Ovary (tissue), 9 donors: ENCODE results near the gene CACNA2D3. TPM values are rescaled to one million over a fixed set of nuclear protein-coding genes. Genes with fewer than 3 reads are reported as not detected.

Experiments
- DNase-seq, 5 donors: peaks; one replicate each; pipeline ENCODE4 v3.0.0-alpha.2; 2019 to 2020
- H3K27ac ChIP-seq, 2 donors: fragments of 200-600 bp; one replicate each; pipeline versions ENCODE4 v1.5.1 to v1.8.0; 2019 to 2022
- H3K27me3 ChIP-seq: fragments of 200-600 bp; one replicate; pipeline ENCODE4 v1.8.0; 2022
- H3K36me3 ChIP-seq: fragments of 200-600 bp; sonication (generic); one replicate; pipeline ENCODE4 v1.5.1; 2019
- H3K4me1 ChIP-seq: one replicate; pipeline ENCODE4 v1.8.1; 2013; ENCODE audit warnings: mild to moderate bottlenecking, moderate library complexity; ENCODE audit not compliant: insufficient read depth
- H3K4me3 ChIP-seq: fragments of 200-600 bp; sonication (generic); one replicate; pipeline ENCODE4 v1.5.1; 2017
- H3K9me3 ChIP-seq, 2 donors: fragments of 200-600 bp in 1 of 2; sonication (generic) in 1 of 2; one replicate each; pipeline versions ENCODE4 v1.5.1 to v1.8.1; 2013 to 2019; ENCODE audit warnings: mild to moderate bottlenecking in 1 of 2, moderate library complexity in 1 of 2
- CTCF ChIP-seq, 3 donors: fragments of 450-650 bp in 2 of 3; fragments of 200-600 bp in 1 of 3; IDR thresholded peaks; one replicate each; pipeline versions ENCODE4 v1.5.1 to v1.8.0; 2016 to 2022; ENCODE audit warnings: antibody characterized with exemption in 3 of 3, mild to moderate bottlenecking in 1 of 3
- EP300 ChIP-seq: sonication (generic); formaldehyde crosslinking; IDR thresholded peaks from one replicate; pipeline ENCODE4 v1.6.1; 2017; ENCODE audit warnings: antibody characterized with exemption
- POLR2A ChIP-seq: fragments of 450-650 bp; IDR thresholded peaks from one replicate; pipeline ENCODE4 v1.6.1; 2017; ENCODE audit warnings: antibody characterized with exemption, mild to moderate bottlenecking, moderate library complexity
- WGBS, 3 donors: extraction: QIAGEN DNeasy Blood & Tissue Kit in 1 of 3; methylation state at CpG; one replicate each; pipeline versions ENCODE4 v1.1.5 to v1.1.7; 2013 to 2017; 5-methylcytosine and 5-hydroxymethylcytosine counted together
- intact Hi-C, 4 donors: fragments of 100-400 bp; cut with DNase I; formaldehyde crosslinking; loops; one replicate each; pipeline versions ENCODE4 v1.11.0 to v1.15.1; 2022 to 2023
- polyA plus RNA-seq, 2 donors: library from polyadenylated mRNA; stranded (reverse); fragments of 200-250 nt in 1 of 2; fragments of 350-450 nt in 1 of 2; fragmentation: Illumina TruSeq in 1 of 2; extraction: RNeasy Lipid Tissue Mini Kit (QIAGEN cat#74804) in 1 of 2; gene quantifications; one replicate each; pipeline ENCODE4 v1.2.3, GENCODE V29; 2013 to 2014
- total RNA-seq, 7 donors: library from RNA; depleted of rRNA in 2 of 7; stranded (reverse); fragments of >200 nt in 2 of 7; fragmentation: NEBNext Ultra II Directional in 3 of 7; extraction: Animal tissue kit (Norgen Biotek cat#: 25700) in 3 of 7; gene quantifications; one replicate each; pipeline versions ENCODE4 v1.1.0 to v1.2.4, GENCODE V29; 2016 to 2023
- donor health status: DM: no; HTN: no; CAD: no; lungs with moderate emphysema.
- donor health status: DM: no; HTN: no; CAD: no.
- donor health status: Bipolar disorder and iron deficiency.
- donor health status: DM: yes; HTN: yes; CAD: no.
- donor health status: DM: no; HTN: no; CAD: no.
- donor health status: DM: yes; HTN: yes; CAD: no.

CACNA2D3 gene
- total and polyA plus RNA-seq, 9 donors = 2.0 to 10.1 (median 4.7) TPM

DNA sequence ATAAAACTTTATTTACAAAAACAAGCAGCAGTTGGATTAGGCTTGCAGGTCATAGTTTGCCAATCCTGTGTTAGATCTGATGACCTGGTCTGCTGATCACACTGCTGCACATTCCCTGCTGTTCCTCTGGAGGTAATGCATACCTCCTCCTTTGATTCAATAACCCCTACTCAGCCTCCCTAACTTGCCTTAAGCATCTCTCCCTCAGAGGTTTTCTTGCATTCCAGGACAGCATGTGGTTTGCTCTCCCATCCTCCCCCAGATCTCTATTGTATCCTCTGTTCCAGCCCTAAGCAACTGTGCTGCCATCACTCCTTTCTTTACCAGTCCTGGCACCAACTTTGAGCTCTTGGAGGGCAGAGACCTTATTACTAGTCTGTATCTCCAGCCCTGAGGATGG lies 63.4 kb downstream of the CACNA2D3 start:
- Histone ChIP-seq H3K27me3 (no peaks in the 10 kb centered on the region), H3K4me3 (no peak overlapping the region), H3K4me1 (no peaks in the 10 kb centered on the region), H3K27ac (no peak overlapping the region), H3K9me3 (no peaks in the 10 kb centered on the region), H3K36me3 (no peaks in the 10 kb centered on the region)
- intact Hi-C loops = no loop called here
- DNase-seq = no peak
- TF ChIP-seq CTCF (IDR thresholded peaks at IDR 0.05) = no peak
- TF ChIP-seq POLR2A = no peak
- TF ChIP-seq EP300 = no peak

DNA sequence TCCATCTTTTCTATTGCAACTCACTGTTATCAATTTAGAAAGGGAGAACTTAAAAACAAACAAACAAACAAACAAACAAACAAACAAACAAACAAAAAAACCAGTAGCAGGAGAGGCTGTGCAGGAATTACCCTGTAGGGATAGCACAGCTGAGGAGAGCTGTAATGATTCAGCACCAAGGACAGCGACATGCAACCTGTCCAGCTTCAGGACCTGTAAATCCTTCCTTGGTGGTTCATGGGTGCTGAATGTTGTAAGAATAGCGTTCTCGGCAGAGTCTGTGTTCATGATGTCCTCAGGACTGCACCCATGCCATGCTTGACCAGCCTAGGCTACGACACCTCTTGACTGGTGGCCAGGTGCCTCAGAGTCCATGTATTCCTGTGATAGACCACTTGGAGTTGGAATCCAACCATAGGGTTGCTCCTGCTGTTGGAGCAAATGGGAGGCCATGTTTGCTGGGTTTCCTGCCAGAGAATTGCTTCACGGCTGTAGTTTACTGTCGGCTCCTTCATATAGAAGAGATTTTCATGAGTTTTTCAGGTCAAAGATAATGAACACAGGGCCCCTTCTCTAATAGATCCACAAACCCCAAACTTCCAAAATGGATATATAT lies 65.9 kb downstream of the CACNA2D3 start:
- peak; percentile 33 to 60 (median 37) for DNase-seq
- intact Hi-C loops = no loop called here

GRCh38 chr3:54191220-54191619 lies 68.9 kb downstream of the CACNA2D3 start:
- Histone ChIP-seq H3K4me3 (no peak overlapping the region), H3K36me3 (no peaks in the 10 kb centered on the region), H3K27ac (no peak overlapping the region), H3K4me1 (no peaks in the 10 kb centered on the region), H3K27me3 (no peaks in the 10 kb centered on the region), H3K9me3 (no peaks in the 10 kb centered on the region)
- DNase-seq = no peak
- intact Hi-C loops = no loop called here
- WGBS, 3 donors = 77 to 85% (median 85%) methylated on average over 4 of the region's 4 CpGs
- TF ChIP-seq EP300 (no peak), POLR2A (no peak), CTCF (IDR thresholded peaks at IDR 0.05) (no peak)

More for the DNA sequence above, 65.9 kb downstream of the CACNA2D3 start:
- Histone ChIP-seq H3K36me3 (no peaks in the 10 kb centered on the region), H3K4me3 (no peak overlapping the region), H3K9me3 (no peaks in the 10 kb centered on the region), H3K27ac (no peak overlapping the region), H3K4me1 (no peaks in the 10 kb centered on the region), H3K27me3 (no peaks in the 10 kb centered on the region)
- TF ChIP-seq EP300 = no peak
- TF ChIP-seq POLR2A = no peak
- no peak for TF ChIP-seq CTCF (IDR thresholded peaks at IDR 0.05)
- WGBS, 3 donors = 32 to 44% (median 35%) methylated on average over 6 of the region's 6 CpGs

GRCh38 chr3:54192026-54192425 lies 69.7 kb downstream of the CACNA2D3 start:
- Histone ChIP-seq H3K4me3 (no peak overlapping the region), H3K4me1 (no peaks in the 10 kb centered on the region), H3K27me3 (no peaks in the 10 kb centered on the region), H3K36me3 (no peaks in the 10 kb centered on the region), H3K27ac (no peak overlapping the region), H3K9me3 (no peaks in the 10 kb centered on the region)
- WGBS, 3 donors = 19 to 46% (median 30%) methylated on average over 1 of the region's 1 CpG
- TF ChIP-seq CTCF (IDR thresholded peaks at IDR 0.05) (no peak), EP300 (no peak), POLR2A (no peak)
- intact Hi-C loops = no loop called here
- DNase-seq = no peak
